ENCODE data around the gene BATF.

- TF ChIP-seq NFIC (IDR thresholded peaks at IDR 0.05): no peak
- no peak for TF ChIP-seq EP300 (IDR thresholded peaks at IDR 0.05; ENCODE audit: borderline replicate concordance)
- TF ChIP-seq, protein P1, sequence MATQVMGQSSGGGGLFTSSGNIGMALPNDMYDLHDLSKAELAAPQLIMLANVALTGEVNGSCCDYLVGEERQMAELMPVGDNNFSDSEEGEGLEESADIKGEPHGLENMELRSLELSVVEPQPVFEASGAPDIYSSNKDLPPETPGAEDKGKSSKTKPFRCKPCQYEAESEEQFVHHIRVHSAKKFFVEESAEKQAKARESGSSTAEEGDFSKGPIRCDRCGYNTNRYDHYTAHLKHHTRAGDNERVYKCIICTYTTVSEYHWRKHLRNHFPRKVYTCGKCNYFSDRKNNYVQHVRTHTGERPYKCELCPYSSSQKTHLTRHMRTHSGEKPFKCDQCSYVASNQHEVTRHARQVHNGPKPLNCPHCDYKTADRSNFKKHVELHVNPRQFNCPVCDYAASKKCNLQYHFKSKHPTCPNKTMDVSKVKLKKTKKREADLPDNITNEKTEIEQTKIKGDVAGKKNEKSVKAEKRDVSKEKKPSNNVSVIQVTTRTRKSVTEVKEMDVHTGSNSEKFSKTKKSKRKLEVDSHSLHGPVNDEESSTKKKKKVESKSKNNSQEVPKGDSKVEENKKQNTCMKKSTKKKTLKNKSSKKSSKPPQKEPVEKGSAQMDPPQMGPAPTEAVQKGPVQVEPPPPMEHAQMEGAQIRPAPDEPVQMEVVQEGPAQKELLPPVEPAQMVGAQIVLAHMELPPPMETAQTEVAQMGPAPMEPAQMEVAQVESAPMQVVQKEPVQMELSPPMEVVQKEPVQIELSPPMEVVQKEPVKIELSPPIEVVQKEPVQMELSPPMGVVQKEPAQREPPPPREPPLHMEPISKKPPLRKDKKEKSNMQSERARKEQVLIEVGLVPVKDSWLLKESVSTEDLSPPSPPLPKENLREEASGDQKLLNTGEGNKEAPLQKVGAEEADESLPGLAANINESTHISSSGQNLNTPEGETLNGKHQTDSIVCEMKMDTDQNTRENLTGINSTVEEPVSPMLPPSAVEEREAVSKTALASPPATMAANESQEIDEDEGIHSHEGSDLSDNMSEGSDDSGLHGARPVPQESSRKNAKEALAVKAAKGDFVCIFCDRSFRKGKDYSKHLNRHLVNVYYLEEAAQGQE (IDR thresholded peaks at IDR 0.05; ENCODE audit: low read depth): no peak
- no peak for TF ChIP-seq TAF1 (IDR thresholded peaks at IDR 0.05; ENCODE audit: low read depth)
- TF ChIP-seq YY1 (IDR thresholded peaks at IDR 0.05; ENCODE audit: low read depth): no peak
- TF ChIP-seq RAD21 (IDR thresholded peaks at IDR 0.05; ENCODE audit: low read depth): no peak
- TF ChIP-seq EGR1 (IDR thresholded peaks at IDR 0.05): no peak
- TF ChIP-seq CEBPB (IDR thresholded peaks at IDR 0.05): no peak
- no peak for TF ChIP-seq MAX (IDR thresholded peaks at IDR 0.05)
- no peak for TF ChIP-seq FOXM1 (IDR thresholded peaks at IDR 0.05; ENCODE audit: borderline replicate concordance, low read depth)
- no peak for TF ChIP-seq TCF12 (IDR thresholded peaks at IDR 0.05; ENCODE audit: low read depth)
- TF ChIP-seq CREB1 (IDR thresholded peaks at IDR 0.05; ENCODE audit: low read depth): no peak
These were observed 45.9 kb downstream of the BATF start for GRCh38 chr14:75568140-75568539.

Data from Ishikawa (cell line).